ENCODE measurements around the gene OSBP2.

Gene OSBP2

DNA sequence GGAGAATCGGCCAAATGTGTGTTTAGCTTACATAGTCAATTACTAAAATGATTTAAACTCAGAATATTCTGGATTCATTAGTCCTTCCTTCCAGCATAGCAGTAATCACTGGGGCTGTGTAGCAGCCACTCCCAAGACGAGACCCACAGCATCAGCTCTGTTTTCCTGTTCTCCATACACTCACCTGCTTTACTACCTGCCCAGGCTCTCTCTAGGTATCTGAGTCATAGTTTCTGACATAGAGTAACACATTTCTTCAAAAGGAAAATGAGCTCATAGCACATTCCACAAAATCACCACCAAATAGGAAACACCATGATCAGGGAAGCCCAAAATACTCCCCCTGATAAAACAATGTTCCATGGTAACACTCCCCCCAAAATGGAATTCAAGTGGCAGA lies 251.0 kb downstream of the OSBP2 start:
- Histone ChIP-seq H3K27me3 (ENCODE audit: insufficient read depth, low read length) (no peaks in the 10 kb centered on the region), H3K9ac (ENCODE audit: low read length) (no peak overlapping the region), H3K79me2 (ENCODE audit: insufficient read depth, low read length) (no peaks in the 10 kb centered on the region), H3K4me1 (ENCODE audit: insufficient read depth, low read length, severe bottlenecking) (no peaks in the 10 kb centered on the region), H3F3A (ENCODE audit: insufficient read depth, low read length) (no peaks in the 10 kb centered on the region), H3K4me3 (ENCODE audit: low read depth, low read length, poor library complexity, severe bottlenecking) (no peak overlapping the region), H3K9me3 (ENCODE audit: low read length) (no peaks in the 10 kb centered on the region), H3K4me2 (ENCODE audit: low read length) (no peak overlapping the region), H4K20me1 (ENCODE audit: insufficient read depth, low read length) (no peaks in the 10 kb centered on the region), H3K27ac (ENCODE audit: low read depth, low read length, poor library complexity, severe bottlenecking) (no peak overlapping the region), H2AFZ (ENCODE audit: low read length) (no peak overlapping the region), H3K9me2 (ENCODE audit: low read depth, low read length) (no peaks in the 10 kb centered on the region), H3K36me3 (ENCODE audit: insufficient read depth, low read length) (peaks cover 98% of the 10 kb centered on the region)
- TF ChIP-seq, protein P1, sequence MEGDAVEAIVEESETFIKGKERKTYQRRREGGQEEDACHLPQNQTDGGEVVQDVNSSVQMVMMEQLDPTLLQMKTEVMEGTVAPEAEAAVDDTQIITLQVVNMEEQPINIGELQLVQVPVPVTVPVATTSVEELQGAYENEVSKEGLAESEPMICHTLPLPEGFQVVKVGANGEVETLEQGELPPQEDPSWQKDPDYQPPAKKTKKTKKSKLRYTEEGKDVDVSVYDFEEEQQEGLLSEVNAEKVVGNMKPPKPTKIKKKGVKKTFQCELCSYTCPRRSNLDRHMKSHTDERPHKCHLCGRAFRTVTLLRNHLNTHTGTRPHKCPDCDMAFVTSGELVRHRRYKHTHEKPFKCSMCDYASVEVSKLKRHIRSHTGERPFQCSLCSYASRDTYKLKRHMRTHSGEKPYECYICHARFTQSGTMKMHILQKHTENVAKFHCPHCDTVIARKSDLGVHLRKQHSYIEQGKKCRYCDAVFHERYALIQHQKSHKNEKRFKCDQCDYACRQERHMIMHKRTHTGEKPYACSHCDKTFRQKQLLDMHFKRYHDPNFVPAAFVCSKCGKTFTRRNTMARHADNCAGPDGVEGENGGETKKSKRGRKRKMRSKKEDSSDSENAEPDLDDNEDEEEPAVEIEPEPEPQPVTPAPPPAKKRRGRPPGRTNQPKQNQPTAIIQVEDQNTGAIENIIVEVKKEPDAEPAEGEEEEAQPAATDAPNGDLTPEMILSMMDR (IDR thresholded peaks at IDR 0.05; ENCODE audit: low read length): no peak
- TF ChIP-seq EZH2 (IDR thresholded peaks at IDR 0.05; ENCODE audit: borderline replicate concordance, low read length): no peak

- H3K9me3 ChIP-seq (ENCODE audit: low read length): no peaks in the 10 kb centered on the region
- H3K4me1 ChIP-seq (ENCODE audit: insufficient read depth, low read length, severe bottlenecking): no peaks in the 10 kb centered on the region
- peaks cover 97% of the 10 kb centered on the region for H3K36me3 ChIP-seq (ENCODE audit: insufficient read depth, low read length)
- H3K9me2 ChIP-seq (ENCODE audit: low read depth, low read length): no peaks in the 10 kb centered on the region
- no peak overlapping the region for H3K9ac ChIP-seq (ENCODE audit: low read length)
- no peaks in the 10 kb centered on the region for H3F3A ChIP-seq (ENCODE audit: insufficient read depth, low read length)
- no peaks in the 10 kb centered on the region for H3K27me3 ChIP-seq (ENCODE audit: insufficient read depth, low read length)
- H3K27ac ChIP-seq (ENCODE audit: low read depth, low read length, poor library complexity, severe bottlenecking): no peak overlapping the region
- TF ChIP-seq, protein P1 (IDR thresholded peaks at IDR 0.05; ENCODE audit: low read length): no peak
- no peak for TF ChIP-seq EZH2 (IDR thresholded peaks at IDR 0.05; ENCODE audit: borderline replicate concordance, low read length)
- H4K20me1 ChIP-seq (ENCODE audit: insufficient read depth, low read length): no peaks in the 10 kb centered on the region
- no peak overlapping the region for H2AFZ ChIP-seq (ENCODE audit: low read length)
- no peak overlapping the region for H3K4me2 ChIP-seq (ENCODE audit: low read length)
- H3K79me2 ChIP-seq (ENCODE audit: insufficient read depth, low read length): no peaks in the 10 kb centered on the region
- H3K4me3 ChIP-seq (ENCODE audit: low read depth, low read length, poor library complexity, severe bottlenecking): no peak overlapping the region
Observed at GRCh38 chr22:30946354-30946753, 251.7 kb downstream of the OSBP2 start.

- H3K9ac ChIP-seq (ENCODE audit: low read length): no peak overlapping the region
Observed at GRCh38 chr22:30947173-30947815, 252.6 kb downstream of the OSBP2 start.

More at GRCh38 chr22:30947173-30947815, 252.6 kb downstream of the OSBP2 start:
- no peaks in the 10 kb centered on the region for H3K9me2 ChIP-seq (ENCODE audit: low read depth, low read length)
- no peaks in the 10 kb centered on the region for H3K4me1 ChIP-seq (ENCODE audit: insufficient read depth, low read length, severe bottlenecking)
- H3K27me3 ChIP-seq (ENCODE audit: insufficient read depth, low read length): no peaks in the 10 kb centered on the region
- TF ChIP-seq, protein P1 (IDR thresholded peaks at IDR 0.05; ENCODE audit: low read length): no peak
- TF ChIP-seq EZH2 (IDR thresholded peaks at IDR 0.05; ENCODE audit: borderline replicate concordance, low read length): no peak
- H3K36me3 ChIP-seq (ENCODE audit: insufficient read depth, low read length): peaks cover 91% of the 10 kb centered on the region
- no peaks in the 10 kb centered on the region for H3F3A ChIP-seq (ENCODE audit: insufficient read depth, low read length)
- H4K20me1 ChIP-seq (ENCODE audit: insufficient read depth, low read length): no peaks in the 10 kb centered on the region
- no peaks in the 10 kb centered on the region for H3K79me2 ChIP-seq (ENCODE audit: insufficient read depth, low read length)
- no peak overlapping the region for H2AFZ ChIP-seq (ENCODE audit: low read length)
- H3K4me2 ChIP-seq (ENCODE audit: low read length): no peak overlapping the region
- H3K9me3 ChIP-seq (ENCODE audit: low read length): no peaks in the 10 kb centered on the region
- no peak overlapping the region for H3K4me3 ChIP-seq (ENCODE audit: low read depth, low read length, poor library complexity, severe bottlenecking)
- H3K27ac ChIP-seq (ENCODE audit: low read depth, low read length, poor library complexity, severe bottlenecking): no peak overlapping the region

All from OCI-LY1 (cell line).